LoVo (cell line): Measurements from ENCODE around the gene PGRMC2.

Source experiments
- DNase-seq: peaks from one replicate; pipeline ENCODE4 v3.0.0-alpha.2; 2016; ENCODE audit warnings: low spot score

Gene PGRMC2

GRCh38 chr4:128220286-128221235 lies 67.1 kb downstream of the PGRMC2 start:
- DNase-seq: peak; percentile 9
